K562 (cell line): Measurements from ENCODE around the gene GBF1. TPM values are rescaled to one million over a fixed set of nuclear protein-coding genes. Genes with fewer than 3 reads are reported as not detected.

Experiments used
- BCL6 ChIP-seq: fragments of 250-450 bp; sonication (Bioruptor Pico); IDR thresholded peaks from 2 replicates; pipeline ENCODE4 v1.4.0; 2020
- MYNN ChIP-seq, 2 experiments: sonication (generic); formaldehyde crosslinking in 1 of 2; IDR thresholded peaks; 2 replicates each; pipeline versions ENCODE4 v1.5.0 to v1.6.1; 2016 to 2020; ENCODE audit warnings: antibody characterized with exemption in 1 of 2, missing genetic modification reagents in 1 of 2
- TAF15 ChIP-seq: fragments of 200-400 bp; formaldehyde crosslinking; IDR thresholded peaks from 2 replicates; pipeline ENCODE4 v1.6.1; 2017; ENCODE audit warnings: mild to moderate bottlenecking, low read depth, low read length, moderate library complexity
- ZNF699 ChIP-seq: fragments of 250-450 bp; sonication (Bioruptor Pico); IDR thresholded peaks from 2 replicates; pipeline ENCODE4 v1.8.0; 2021; ENCODE audit warnings: mild to moderate bottlenecking, moderate library complexity; ENCODE audit not compliant: insufficient replicate concordance
- polyA plus RNA-seq, 8 experiments: library from polyadenylated mRNA; depleted of rRNA in 4 of 8; stranded (reverse) in 5 of 8; unstranded in 3 of 8; fragments of >200 nt; fragmentation: Nextera tagmentation in 2 of 8; fragmentation: Illumina TruSeq in 1 of 8; extraction: Ambion mirVana in 2 of 8; extraction: Trizol in 1 of 8; gene quantifications; 2 replicates each; pipeline versions ENCODE4 v1.2.1 to v1.2.3, GENCODE V29; 2011 to 2014; ENCODE audit warnings: inconsistent platforms in 1 of 8, missing spikeins in 1 of 8
- total RNA-seq, 7 experiments: library from RNA; depleted of rRNA in 6 of 7; stranded (reverse); fragments of >200 nt in 6 of 7; fragmentation: Illumina TruSeq in 2 of 7; extraction: Trizol in 2 of 7; gene quantifications; 2 replicates each; pipeline versions ENCODE4 v1.2.1 to v1.2.3, GENCODE V29; 2011 to 2021; ENCODE audit warnings: low replicate concordance in 1 of 7
- TF ChIP-seq, protein P1 (sequence below): fragments of 450-650 bp; IDR thresholded peaks from 2 replicates; pipeline ENCODE4 v1.7.0; 2016; ENCODE audit warnings: borderline replicate concordance
- TF ChIP-seq, protein P2 (sequence below): fragments of 450-650 bp; formaldehyde crosslinking; IDR thresholded peaks from 2 replicates; pipeline ENCODE4 v1.4.0; 2020; ENCODE audit warnings: mild to moderate bottlenecking, moderate library complexity
- TF ChIP-seq, protein P3 (sequence below): fragments of 250-450 bp; sonication (Bioruptor Pico); IDR thresholded peaks from 2 replicates; pipeline ENCODE4 v1.8.0; 2022; ENCODE audit warnings: moderate library complexity, mild to moderate bottlenecking, inconsistent platforms
- TF ChIP-seq, protein P4 (sequence below): sonication (generic); formaldehyde crosslinking; IDR thresholded peaks from 2 replicates; pipeline ENCODE4 v1.8.1; 2023; ENCODE audit warnings: missing genetic modification reagents, mild to moderate bottlenecking, borderline replicate concordance

Gene GBF1
- total and polyA plus RNA-seq, 9 of the 15 experiments (the other 6 are each of a cell fraction or from before 2014, with no cell fraction given) = 0.69 to 28.0 (median 10.3) TPM

DNA sequence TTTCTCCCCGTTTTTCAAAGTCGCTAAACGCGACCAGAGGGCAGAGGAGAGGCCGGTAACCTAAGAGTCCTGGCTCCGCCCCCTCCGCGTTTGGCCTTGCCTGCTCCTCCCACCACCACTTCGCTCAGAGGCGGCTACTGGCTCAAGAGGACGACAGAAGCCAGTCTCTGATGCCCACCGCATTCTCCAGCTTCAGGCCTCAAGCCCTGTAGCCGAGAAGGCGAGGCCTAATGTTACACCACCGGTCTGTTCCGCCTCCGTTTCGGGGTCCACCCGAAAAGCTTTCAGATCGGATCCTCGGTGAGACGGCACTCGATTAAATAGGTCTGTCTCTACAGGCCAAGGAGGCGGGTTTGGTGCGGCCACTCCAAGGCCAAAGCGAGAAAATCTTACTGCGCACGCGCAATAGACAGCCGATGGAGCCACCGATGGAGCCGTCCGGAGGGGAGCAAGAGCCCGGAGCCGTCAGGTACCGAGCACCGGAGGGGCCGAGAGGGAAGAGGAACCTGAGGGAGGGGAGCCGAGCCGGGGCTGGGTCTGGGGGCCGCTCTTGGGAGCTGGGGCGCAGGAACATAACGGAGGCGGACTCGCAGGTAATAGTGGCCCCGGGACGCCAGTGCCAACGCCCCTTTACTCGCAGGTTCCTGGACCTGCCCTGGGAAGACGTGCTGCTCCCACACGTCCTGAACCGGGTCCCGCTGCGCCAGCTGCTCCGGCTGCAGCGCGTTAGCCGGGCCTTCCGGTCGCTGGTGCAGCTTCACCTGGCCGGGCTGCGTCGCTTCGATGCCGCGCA, 175.6 kb downstream of the GBF1 start, which contains the start of gene FBXL15 (continued):
- TF ChIP-seq, protein P1, sequence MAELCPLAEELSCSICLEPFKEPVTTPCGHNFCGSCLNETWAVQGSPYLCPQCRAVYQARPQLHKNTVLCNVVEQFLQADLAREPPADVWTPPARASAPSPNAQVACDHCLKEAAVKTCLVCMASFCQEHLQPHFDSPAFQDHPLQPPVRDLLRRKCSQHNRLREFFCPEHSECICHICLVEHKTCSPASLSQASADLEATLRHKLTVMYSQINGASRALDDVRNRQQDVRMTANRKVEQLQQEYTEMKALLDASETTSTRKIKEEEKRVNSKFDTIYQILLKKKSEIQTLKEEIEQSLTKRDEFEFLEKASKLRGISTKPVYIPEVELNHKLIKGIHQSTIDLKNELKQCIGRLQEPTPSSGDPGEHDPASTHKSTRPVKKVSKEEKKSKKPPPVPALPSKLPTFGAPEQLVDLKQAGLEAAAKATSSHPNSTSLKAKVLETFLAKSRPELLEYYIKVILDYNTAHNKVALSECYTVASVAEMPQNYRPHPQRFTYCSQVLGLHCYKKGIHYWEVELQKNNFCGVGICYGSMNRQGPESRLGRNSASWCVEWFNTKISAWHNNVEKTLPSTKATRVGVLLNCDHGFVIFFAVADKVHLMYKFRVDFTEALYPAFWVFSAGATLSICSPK = 0 out of 2 replicates have a peak, but pooled peaks have one; percentile 33
- TF ChIP-seq TAF15 (no peak), ZNF699 (no peak), BCL6 (CRISPR knock-in tag) (no peak), MYNN (IDR thresholded peaks at IDR 0.05) (no peak; the same call in 1 of the 2 replicates), MYNN (CRISPR knock-in tag; IDR thresholded peaks at IDR 0.05) (no peak)
- TF ChIP-seq, protein P2, sequence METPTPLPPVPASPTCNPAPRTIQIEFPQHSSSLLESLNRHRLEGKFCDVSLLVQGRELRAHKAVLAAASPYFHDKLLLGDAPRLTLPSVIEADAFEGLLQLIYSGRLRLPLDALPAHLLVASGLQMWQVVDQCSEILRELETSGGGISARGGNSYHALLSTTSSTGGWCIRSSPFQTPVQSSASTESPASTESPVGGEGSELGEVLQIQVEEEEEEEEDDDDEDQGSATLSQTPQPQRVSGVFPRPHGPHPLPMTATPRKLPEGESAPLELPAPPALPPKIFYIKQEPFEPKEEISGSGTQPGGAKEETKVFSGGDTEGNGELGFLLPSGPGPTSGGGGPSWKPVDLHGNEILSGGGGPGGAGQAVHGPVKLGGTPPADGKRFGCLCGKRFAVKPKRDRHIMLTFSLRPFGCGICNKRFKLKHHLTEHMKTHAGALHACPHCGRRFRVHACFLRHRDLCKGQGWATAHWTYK (CRISPR knock-in tag) = 0 out of 2 replicates have a peak, but pooled peaks have one; percentile 51
- TF ChIP-seq, protein P3, sequence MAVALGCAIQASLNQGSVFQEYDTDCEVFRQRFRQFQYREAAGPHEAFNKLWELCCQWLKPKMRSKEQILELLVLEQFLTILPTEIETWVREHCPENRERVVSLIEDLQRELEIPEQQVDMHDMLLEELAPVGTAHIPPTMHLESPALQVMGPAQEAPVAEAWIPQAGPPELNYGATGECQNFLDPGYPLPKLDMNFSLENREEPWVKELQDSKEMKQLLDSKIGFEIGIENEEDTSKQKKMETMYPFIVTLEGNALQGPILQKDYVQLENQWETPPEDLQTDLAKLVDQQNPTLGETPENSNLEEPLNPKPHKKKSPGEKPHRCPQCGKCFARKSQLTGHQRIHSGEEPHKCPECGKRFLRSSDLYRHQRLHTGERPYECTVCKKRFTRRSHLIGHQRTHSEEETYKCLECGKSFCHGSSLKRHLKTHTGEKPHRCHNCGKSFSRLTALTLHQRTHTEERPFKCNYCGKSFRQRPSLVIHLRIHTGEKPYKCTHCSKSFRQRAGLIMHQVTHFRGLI (CRISPR knock-in tag) = no peak
- TF ChIP-seq, protein P4, sequence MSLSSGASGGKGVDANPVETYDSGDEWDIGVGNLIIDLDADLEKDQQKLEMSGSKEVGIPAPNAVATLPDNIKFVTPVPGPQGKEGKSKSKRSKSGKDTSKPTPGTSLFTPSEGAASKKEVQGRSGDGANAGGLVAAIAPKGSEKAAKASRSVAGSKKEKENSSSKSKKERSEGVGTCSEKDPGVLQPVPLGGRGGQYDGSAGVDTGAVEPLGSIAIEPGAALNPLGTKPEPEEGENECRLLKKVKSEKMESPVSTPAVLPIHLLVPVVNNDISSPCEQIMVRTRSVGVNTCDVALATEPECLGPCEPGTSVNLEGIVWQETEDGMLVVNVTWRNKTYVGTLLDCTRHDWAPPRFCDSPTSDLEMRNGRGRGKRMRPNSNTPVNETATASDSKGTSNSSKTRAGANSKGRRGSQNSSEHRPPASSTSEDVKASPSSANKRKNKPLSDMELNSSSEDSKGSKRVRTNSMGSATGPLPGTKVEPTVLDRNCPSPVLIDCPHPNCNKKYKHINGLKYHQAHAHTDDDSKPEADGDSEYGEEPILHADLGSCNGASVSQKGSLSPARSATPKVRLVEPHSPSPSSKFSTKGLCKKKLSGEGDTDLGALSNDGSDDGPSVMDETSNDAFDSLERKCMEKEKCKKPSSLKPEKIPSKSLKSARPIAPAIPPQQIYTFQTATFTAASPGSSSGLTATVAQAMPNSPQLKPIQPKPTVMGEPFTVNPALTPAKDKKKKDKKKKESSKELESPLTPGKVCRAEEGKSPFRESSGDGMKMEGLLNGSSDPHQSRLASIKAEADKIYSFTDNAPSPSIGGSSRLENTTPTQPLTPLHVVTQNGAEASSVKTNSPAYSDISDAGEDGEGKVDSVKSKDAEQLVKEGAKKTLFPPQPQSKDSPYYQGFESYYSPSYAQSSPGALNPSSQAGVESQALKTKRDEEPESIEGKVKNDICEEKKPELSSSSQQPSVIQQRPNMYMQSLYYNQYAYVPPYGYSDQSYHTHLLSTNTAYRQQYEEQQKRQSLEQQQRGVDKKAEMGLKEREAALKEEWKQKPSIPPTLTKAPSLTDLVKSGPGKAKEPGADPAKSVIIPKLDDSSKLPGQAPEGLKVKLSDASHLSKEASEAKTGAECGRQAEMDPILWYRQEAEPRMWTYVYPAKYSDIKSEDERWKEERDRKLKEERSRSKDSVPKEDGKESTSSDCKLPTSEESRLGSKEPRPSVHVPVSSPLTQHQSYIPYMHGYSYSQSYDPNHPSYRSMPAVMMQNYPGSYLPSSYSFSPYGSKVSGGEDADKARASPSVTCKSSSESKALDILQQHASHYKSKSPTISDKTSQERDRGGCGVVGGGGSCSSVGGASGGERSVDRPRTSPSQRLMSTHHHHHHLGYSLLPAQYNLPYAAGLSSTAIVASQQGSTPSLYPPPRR (CRISPR knock-in tag) = no peak
